BE2C (cell line): ENCODE results near the gene MCAT.
"Not testable (repeated sequence)": the region's sequence is repeated elsewhere in the genome, so short reads cannot be mapped to it uniquely, and the experiment has no call there.

ENCODE experiments used
- DNase-seq: peaks from one replicate; pipeline ENCODE4 v3.0.0-alpha.2; 2020
- H3K27me3 ChIP-seq: fragments of 250-450 bp; sonication (Bioruptor Pico); 2 replicates; pipeline ENCODE4 v1.5.1; 2020; ENCODE audit warnings: mild to moderate bottlenecking
- H3K36me3 ChIP-seq: fragments of 250-450 bp; sonication (Bioruptor Pico); 2 replicates; pipeline ENCODE4 v1.5.1; 2020; ENCODE audit warnings: mild to moderate bottlenecking
- H3K4me1 ChIP-seq: fragments of 250-450 bp; sonication (Bioruptor Pico); 2 replicates; pipeline ENCODE4 v1.5.1; 2020
- H3K4me3 ChIP-seq: 2 replicates; pipeline ENCODE4 v1.5.1; 2011; ENCODE audit warnings: low read depth, low read length
- H3K9me3 ChIP-seq: fragments of 250-450 bp; sonication (Bioruptor Pico); 2 replicates; pipeline ENCODE4 v1.5.1; 2020
- TF ChIP-seq, protein P1 (sequence below): IDR thresholded peaks from 2 replicates; pipeline ENCODE4 v1.5.1; 2012; ENCODE audit warnings: mild to moderate bottlenecking, low read depth, low read length

MCAT gene

DNA sequence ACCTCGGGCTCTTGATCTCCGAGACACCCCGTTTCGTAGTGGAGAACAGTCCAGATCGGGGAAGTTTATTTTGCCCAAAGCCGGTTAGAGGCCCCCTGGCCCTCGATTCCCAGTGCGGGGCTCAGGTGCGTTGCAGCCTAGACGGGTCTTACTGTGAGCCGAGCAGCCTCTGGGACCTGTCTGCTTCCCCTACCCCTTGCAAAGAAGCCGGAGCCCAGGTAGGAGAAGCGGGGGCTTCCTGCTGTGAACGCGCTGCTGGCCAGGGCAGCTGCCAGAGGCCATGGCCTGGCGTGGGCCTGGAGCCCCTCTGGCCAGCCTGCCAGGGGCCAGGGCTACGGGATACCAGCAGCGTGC is 8.8 kb upstream of the MCAT start:
- Histone ChIP-seq H3K4me3 (peak overlapping the region; percentile 79), H3K36me3 (peaks cover 9% of the 10 kb centered on the region; the same call in 1 of the 2 replicates), H3K9me3 (no peaks in the 10 kb centered on the region), H3K4me1 (peaks cover 8% of the 10 kb centered on the region), H3K27me3 (no peaks in the 10 kb centered on the region; the same call in 1 of the 2 replicates)
- TF ChIP-seq, protein P1, sequence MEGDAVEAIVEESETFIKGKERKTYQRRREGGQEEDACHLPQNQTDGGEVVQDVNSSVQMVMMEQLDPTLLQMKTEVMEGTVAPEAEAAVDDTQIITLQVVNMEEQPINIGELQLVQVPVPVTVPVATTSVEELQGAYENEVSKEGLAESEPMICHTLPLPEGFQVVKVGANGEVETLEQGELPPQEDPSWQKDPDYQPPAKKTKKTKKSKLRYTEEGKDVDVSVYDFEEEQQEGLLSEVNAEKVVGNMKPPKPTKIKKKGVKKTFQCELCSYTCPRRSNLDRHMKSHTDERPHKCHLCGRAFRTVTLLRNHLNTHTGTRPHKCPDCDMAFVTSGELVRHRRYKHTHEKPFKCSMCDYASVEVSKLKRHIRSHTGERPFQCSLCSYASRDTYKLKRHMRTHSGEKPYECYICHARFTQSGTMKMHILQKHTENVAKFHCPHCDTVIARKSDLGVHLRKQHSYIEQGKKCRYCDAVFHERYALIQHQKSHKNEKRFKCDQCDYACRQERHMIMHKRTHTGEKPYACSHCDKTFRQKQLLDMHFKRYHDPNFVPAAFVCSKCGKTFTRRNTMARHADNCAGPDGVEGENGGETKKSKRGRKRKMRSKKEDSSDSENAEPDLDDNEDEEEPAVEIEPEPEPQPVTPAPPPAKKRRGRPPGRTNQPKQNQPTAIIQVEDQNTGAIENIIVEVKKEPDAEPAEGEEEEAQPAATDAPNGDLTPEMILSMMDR: no peak
- DNase-seq: no peak

DNA sequence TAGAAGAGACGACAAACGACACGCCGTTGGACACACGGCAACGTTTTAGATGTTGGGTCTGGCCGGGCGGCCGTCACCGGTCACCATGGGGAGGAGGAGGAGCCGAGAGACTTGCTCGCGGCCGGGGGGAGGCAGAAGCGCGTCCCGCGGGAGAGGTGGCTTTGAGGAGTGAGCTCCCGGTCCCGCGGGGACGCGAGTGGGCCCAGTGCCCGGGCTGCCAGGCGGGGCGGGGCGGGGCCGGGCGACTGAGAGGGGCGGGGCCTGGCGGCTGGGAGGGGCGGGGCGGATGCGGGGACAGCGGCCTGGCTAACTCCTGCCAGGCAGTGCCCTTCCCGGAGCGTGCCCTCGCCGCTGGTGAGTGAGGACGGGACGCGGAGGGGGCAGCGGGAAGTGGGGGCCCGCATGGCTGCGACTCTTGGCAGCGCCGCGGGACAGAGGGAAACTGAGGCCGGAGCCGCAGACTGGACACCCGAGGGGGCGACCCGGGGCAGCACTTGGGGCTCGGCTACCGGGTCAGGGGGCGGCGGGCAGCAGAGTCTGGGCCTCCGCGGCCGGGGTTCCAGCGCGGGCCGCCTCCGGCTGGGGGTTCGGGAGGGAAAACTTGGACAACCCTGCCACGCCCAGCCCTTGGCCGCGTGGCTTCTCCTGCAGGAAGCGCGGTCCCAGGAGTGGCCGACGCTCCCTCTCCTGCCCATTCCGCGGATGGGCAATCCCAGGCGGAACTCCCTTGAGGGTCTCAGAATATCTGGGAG is 8.2 kb upstream of the MCAT start, which contains the start of gene TSPO:
Gene TSPO (plus strand): TSS at position 309 of the 752 bp plus-strand sequence. CDS start 7,680 bp downstream, outside the sequence.
- no peaks in the 10 kb centered on the region; the same call in 1 of the 2 replicates for H3K27me3 ChIP-seq
- H3K9me3 ChIP-seq: no peaks in the 10 kb centered on the region
- peak; percentile 81 for DNase-seq
- peak within 1 kb of the TSS; percentile 79 for H3K4me3 ChIP-seq
- peaks cover 9% of the 10 kb centered on the region; the same call in 1 of the 2 replicates for H3K36me3 ChIP-seq
- TF ChIP-seq, protein P1: no peak
- H3K4me1 ChIP-seq: peaks cover 8% of the 10 kb centered on the region

DNA sequence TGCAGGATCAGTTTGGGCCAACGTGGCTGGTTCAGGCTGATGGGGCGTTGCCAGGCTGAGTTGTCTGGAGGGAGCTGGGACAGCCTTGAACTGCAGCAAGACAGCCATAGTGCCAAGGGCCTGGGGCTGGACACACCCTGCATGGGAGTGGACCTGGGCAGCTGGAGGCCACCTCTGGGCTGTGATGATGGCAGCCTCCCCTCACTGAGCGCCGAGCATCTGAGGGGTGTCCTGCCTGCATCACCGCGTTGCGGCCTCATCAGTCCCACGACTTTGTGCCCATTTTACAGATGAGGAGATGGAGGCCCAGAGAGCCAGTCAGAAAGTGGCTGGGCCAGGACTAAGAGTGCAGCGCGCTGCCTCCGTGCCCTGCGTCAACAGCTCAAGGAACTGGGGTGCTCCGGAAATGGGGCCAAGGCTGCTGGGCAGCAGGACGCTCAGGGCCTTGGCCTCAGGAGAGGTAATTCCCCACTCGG is 7.6 kb upstream of the MCAT start:
- H3K4me1 ChIP-seq: peaks cover 4% of the 10 kb centered on the region
- H3K9me3 ChIP-seq: no peaks in the 10 kb centered on the region
- no peaks in the 10 kb centered on the region; the same call in 1 of the 2 replicates for H3K27me3 ChIP-seq
- DNase-seq: no peak
- peaks cover 5% of the 10 kb centered on the region; the same call in 1 of the 2 replicates for H3K36me3 ChIP-seq
- TF ChIP-seq, protein P1: no peak
- H3K4me3 ChIP-seq: peak overlapping the region; percentile 79

DNA sequence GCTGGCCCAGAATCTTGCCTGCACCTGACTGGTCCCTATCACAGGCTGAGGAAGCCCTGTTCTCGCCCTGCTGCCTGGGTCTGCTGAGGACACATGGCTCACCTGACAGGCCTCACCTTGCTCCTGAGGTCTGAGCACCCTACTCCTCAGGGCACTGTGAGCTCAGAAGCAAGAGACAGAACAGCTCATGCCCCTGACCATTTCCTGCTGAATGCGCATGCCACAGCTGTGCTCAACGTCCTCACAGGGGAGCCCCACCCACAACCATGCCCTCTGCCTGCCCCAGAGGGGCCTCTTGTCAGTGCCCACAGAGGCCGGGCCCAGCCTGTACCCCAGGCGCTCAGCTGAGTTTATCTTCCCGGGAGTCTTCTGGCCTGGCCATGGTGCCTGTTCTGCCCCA is 5.4 kb upstream of the MCAT start:
- Histone ChIP-seq H3K4me1 (no peaks in the 10 kb centered on the region; the same call in 1 of the 2 replicates), H3K27me3 (no peaks in the 10 kb centered on the region; the same call in 1 of the 2 replicates), H3K9me3 (no peaks in the 10 kb centered on the region), H3K4me3 (no peak overlapping the region), H3K36me3 (no peaks in the 10 kb centered on the region)
- TF ChIP-seq, protein P1: no peak
- no peak for DNase-seq

DNA sequence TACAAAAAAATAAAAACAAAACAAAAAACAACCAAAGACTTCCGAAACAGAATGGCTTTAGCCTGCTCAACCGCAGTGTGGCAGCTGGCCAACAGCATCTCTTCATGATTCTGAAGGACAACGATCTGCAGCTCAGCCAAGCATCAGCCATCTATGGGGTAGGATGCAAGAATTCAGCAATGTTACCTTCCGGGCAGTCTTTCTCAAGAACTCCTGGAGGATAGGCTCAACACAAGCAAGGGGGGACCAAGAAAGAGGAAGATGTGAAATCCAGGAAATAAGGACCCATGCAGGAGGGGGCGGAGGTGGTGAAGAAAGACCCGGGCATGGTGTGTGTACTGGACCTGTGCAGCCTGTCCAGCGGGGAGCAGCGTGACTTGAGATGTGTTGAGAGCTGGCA is 4.6 kb upstream of the MCAT start:
- Histone ChIP-seq H3K9me3 (no peaks in the 10 kb centered on the region), H3K36me3 (no peaks in the 10 kb centered on the region), H3K4me3 (no peak overlapping the region), H3K4me1 (no peaks in the 10 kb centered on the region; the same call in 1 of the 2 replicates), H3K27me3 (no peaks in the 10 kb centered on the region; the same call in 1 of the 2 replicates)
- TF ChIP-seq, protein P1: no peak
- DNase-seq: no peak

DNA sequence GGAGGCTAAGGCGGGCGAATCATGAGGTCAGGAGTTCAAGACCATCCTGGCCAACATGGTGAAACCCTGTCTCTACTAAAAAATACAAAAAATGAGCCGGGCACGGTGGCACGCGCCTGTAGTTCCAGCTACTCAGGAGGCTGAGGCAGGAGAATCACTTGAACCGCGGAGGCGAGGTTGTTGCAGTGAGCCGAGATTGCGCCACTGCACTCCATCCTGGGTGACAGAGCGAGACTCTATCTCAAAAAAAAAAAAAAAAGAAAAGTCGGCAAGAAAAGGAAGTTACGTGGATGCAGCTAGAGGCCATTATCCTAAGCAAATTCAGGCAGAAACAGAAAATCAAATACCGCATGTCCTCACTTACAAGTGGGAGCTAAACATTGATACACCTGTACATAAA is 3.1 kb upstream of the MCAT start:
- not testable (repeated sequence) for H3K4me1 ChIP-seq, H3K27me3 ChIP-seq, DNase-seq

DNA sequence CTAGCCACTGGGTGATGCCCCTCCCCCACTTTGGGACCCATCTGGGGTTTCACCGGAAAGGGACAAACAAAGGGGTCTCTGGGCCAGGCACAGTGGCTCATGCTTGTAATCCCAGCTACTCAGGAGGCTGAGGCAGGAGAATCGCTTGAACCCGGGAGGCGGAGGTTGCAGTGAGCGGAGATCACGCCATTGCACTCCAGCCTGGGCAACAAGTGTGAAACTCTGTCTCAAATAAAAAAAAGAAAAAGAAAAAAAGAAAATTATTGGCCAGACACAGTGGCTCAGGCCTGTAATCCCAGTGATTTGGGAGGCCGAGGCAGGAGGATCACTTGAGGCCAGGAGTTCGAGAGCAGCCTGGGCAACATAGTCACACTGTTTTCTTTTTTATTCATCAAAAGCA is 2.2 kb upstream of the MCAT start:
- H3K27me3 ChIP-seq, H3K9me3 ChIP-seq, H3K36me3 ChIP-seq, H3K4me3 ChIP-seq, DNase-seq, H3K4me1 ChIP-seq: not testable (repeated sequence)

More for the DNA sequence above, 3.1 kb upstream of the MCAT start:
- H3K36me3 ChIP-seq, H3K4me3 ChIP-seq, H3K9me3 ChIP-seq: not testable (repeated sequence)
